ENCODE results near the gene CFAP45. TPM values are rescaled to one million over a fixed set of nuclear protein-coding genes. Genes with fewer than 3 reads are reported as not detected.
A peak's percentile ranks its signal among the peaks of the same experiment; 100 is the strongest.

Gene CFAP45
- total and polyA plus RNA-seq, 9 of the 15 experiments (the other 6 are each of a cell fraction or from before 2014, with no cell fraction given): 0.65 to 2.4 (median 1.5) TPM

- peak; percentile 90 for TF ChIP-seq TAF9B (IDR thresholded peaks at IDR 0.05; ENCODE audit: partially characterized antibody)
- no peak for TF ChIP-seq NFYB (IDR thresholded peaks at IDR 0.05; ENCODE audit: extremely low read depth, insufficient read length)
- no peak; the same call in 1 of the 2 replicates for TF ChIP-seq NR2C2 (CRISPR knock-in tag; IDR thresholded peaks at IDR 0.05)
- peak; percentile 70 for TF ChIP-seq NR2C2 (tag; IDR thresholded peaks at IDR 0.05)
- TF ChIP-seq TAF7 (tag; IDR thresholded peaks at IDR 0.05): peak; percentile 87
- TF ChIP-seq HDAC2 (IDR thresholded peaks at IDR 0.05): no peak
- no peak for TF ChIP-seq ZNF551 (CRISPR knock-in tag; IDR thresholded peaks at IDR 0.05)
- no peak for TF ChIP-seq RBM39 (optimal IDR thresholded peaks at IDR 0.05; ENCODE audit: low read depth, low read length)
- TF ChIP-seq NKRF (IDR thresholded peaks at IDR 0.05; ENCODE audit: borderline replicate concordance): peak; percentile 54
- TF ChIP-seq CCNT2 (IDR thresholded peaks at IDR 0.05; ENCODE audit: borderline replicate concordance, extremely low read depth, insufficient read length, low read depth, low read length): peak; percentile 17
- TF ChIP-seq SRF (CRISPR knock-in tag; IDR thresholded peaks at IDR 0.05): no peak
- no peak for TF ChIP-seq ZBED1 (IDR thresholded peaks at IDR 0.05)
- peak; percentile 89 for TF ChIP-seq PML (IDR thresholded peaks at IDR 0.05; ENCODE audit: low read length)
- peak; percentile 42 for TF ChIP-seq CHD2 (IDR thresholded peaks at IDR 0.05; ENCODE audit: low read depth, low read length)
- peak; percentile 92 for TF ChIP-seq MTA3 (IDR thresholded peaks at IDR 0.05; ENCODE audit: borderline replicate concordance)
- no peak for TF ChIP-seq ZC3H8 (IDR thresholded peaks at IDR 0.05)
- TF ChIP-seq GTF2A2 (tag; IDR thresholded peaks at IDR 0.05): no peak
- peak; percentile 37 for TF ChIP-seq LCOR (CRISPR knock-in tag; IDR thresholded peaks at IDR 0.05)
- peak; percentile 56 for TF ChIP-seq E2F8 (IDR thresholded peaks at IDR 0.05; ENCODE audit: low read depth, partially characterized antibody)
- peak; percentile 51; the same call in 1 of the 2 replicates for TF ChIP-seq GTF2E2 (tag; IDR thresholded peaks at IDR 0.05)
- TF ChIP-seq ZNF143 (CRISPR knock-in tag; IDR thresholded peaks at IDR 0.05): no peak
- no peak for TF ChIP-seq ZNF766 (CRISPR knock-in tag; conservative IDR thresholded peaks at IDR 0.05)
- TF ChIP-seq BRD9 (IDR thresholded peaks at IDR 0.05; ENCODE audit: low read depth, partially characterized antibody): peak; percentile 20
- TF ChIP-seq ZFP1 (CRISPR knock-in tag; IDR thresholded peaks at IDR 0.05): 0 out of 2 replicates have a peak, but pooled peaks have one; percentile 4
- no peak for TF ChIP-seq FIP1L1 (IDR thresholded peaks at IDR 0.05; ENCODE audit: low read depth, low read length, poor library complexity, severe bottlenecking)
- peak; percentile 62 for TF ChIP-seq ATF7 (IDR thresholded peaks at IDR 0.05)
- TF ChIP-seq MCM7 (IDR thresholded peaks at IDR 0.05): no peak
These were observed 25.1 kb upstream of the CFAP45 start, which contains the start of gene TAGLN2 (continued) for GRCh38 chr1:159924791-159925718.

Data from K562 (cell line).